Measurements from ENCODE around the gene C1QTNF3.

The C1QTNF3 gene

DNA sequence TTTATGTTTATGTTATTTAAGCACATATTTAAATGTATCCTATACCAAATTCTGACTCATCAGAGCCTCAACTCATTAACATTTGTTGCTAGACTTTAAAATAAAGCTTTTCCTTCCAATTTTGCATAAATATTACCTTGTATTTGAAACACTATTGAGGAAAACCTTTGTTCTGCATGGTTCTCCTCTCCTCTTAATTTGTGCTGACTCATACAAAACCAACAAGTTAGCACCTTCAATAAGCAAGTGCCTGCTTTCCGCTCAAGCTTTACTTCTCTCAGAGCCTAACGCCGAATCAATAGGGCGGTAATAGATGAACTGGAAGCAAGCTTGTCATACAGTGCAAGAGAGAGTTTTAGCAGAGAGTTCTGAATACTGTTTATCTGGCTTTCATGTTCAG, 43.0 kb downstream of the C1QTNF3 start:
- no peak for DNase-seq (ENCODE audit: low read depth, low spot score)

DNA sequence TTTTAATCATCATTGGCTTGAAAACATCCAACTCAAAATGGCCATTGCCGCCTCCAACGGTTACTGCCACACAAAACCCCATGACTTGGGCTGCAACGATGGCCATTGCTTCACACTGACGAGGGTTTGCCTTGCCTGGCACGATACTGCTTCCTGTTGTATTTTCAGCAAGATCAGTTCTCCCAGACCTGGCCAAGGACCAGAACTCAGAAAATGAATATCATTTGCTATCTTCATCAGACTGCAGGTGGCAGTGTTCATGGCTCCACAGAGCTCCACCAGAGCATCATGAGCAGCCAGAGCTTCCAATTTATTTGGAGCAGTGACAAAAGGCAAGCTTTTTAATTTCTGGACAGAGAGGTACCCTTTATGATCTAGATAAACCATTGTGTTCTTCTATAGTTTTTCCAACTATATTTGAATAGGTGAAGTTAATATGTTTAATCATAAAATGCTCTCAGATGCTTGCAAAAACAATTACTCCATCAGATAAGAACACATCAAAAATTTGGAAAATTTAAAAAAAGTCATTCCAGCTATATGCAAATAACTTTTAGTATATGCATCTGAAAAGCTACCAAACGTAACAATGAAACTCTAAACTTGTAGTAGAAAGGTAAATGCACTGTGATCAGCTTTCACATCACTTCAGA, 45.6 kb downstream of the C1QTNF3 start:
- peak; percentile 85 for DNase-seq (ENCODE audit: low read depth, low spot score)

DNA sequence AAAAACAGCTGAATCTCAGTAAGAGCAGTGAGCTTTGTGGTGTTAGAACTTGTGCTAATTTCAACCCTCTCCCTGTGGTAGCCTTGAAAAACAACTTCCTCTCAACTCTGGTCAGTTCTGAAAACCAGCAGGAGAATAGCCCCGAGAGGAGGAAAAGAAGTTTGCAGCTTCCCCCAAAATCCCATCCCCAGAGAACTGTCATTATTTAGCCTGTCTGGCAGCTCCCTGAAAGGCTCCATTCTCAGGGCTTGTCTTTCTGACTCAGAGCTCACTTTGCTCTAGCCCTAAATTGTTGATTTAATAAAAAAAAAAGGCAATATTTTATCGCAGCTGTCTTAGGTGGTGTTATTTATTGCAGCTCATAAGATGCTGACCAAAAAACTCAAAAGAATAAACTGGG, 47.1 kb downstream of the C1QTNF3 start:
- no peak for DNase-seq (ENCODE audit: low read depth, low spot score)

DNA sequence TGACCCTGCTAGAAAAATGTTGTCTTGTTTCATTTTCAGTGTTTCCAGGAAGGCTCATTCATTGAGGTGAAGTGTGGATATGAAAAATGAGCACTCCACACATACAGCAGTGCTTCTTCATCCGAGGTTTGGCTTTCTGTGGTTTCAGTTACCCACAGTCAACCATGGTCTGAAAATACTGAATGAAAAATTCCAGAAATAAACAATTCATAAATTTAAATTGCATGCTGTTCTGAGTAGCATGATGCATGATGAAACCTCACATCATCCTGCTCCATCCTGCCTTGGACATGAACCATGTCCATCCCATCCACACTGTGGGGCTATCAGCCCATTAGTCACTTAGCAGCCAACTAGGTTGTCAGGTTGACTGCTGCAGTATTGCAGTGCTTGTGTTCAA, 48.2 kb downstream of the C1QTNF3 start:
- DNase-seq (ENCODE audit: low read depth, low spot score) = peak; percentile 19

DNA sequence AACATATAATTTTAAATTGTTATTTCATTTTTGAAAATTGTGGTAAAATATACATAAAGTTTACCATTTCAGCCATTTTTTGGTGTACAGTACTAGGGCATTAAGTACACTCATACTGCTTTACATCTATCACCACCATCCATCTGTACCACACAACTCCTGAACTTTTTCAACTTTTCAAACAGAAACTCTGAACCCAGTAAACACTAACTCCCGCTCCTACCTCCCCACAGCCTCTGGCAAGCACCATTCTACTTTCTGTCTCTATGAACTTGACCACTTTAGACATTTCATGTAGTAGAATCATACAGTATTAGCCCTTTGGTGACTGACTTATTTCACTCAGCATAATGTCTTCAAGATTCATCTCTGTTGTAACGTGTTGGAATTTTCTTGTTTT, 50.1 kb downstream of the C1QTNF3 start:
- DNase-seq (ENCODE audit: low read depth, low spot score) = no peak

DNA sequence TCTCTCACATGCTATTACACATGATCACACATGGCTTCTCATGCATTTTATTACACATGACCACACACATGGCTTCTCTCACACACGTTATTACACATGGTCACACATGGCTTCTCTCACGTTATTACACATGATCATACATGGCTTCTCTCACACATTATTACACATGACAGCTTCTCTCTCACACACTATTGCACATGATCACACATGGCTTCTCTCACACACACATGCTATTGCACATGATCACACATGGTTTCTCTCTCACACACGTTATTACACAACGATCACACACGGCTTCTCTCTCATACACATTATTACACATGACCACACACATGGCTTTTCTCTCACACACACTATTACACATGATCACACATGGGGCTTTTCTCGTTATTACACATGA, 57.6 kb downstream of the C1QTNF3 start:
- DNase-seq (ENCODE audit: low read depth, low spot score) = no peak

DNA sequence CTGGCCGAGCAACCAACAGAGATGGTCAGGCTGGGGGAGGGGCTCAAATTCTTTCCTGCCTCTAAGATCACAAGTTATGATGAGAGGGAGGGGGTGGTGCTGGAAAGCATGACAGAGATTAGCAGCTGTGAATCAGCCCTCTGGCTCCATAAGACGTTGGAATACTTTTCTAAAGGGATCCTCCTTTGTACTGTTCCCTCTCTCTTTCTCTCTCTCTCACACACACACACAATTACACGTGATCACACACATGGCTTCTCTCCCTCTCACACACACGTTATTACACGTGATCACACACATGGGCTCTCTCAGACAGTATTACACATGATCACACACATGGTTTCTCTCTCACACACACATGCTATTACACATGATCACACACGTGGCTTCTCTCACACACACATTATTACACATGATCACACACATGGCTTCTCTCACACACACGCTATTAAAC, 58.3 kb downstream of the C1QTNF3 start, which contains the start of gene SLC45A2:
TSS of gene SLC45A2 (minus strand) at position 23 of the 454 bp plus-strand sequence. CDS start 110 bp downstream, outside the sequence.
- DNase-seq (ENCODE audit: low read depth, low spot score) = peak; percentile 39

DNA sequence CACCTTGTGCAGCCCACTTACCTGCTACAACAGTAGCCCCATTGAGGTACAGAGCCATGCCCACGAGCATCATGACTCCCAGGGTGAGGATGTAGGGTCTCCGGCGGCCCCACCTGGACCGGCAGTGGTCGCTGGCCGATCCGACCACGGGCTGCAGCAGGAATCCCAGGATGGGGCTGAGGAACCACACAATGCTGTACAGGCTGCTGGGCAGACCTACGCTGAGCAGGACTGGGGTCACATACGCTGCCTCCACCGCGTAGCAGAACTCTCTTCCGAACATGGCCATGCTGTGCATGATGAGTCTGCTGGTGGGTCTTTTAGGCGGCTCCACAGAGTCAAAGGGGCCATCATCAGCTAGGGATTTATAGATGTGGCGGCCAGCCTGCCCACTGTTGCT, 58.8 kb downstream of the C1QTNF3 start:
- DNase-seq (ENCODE audit: low read depth, low spot score) = no peak

DNA sequence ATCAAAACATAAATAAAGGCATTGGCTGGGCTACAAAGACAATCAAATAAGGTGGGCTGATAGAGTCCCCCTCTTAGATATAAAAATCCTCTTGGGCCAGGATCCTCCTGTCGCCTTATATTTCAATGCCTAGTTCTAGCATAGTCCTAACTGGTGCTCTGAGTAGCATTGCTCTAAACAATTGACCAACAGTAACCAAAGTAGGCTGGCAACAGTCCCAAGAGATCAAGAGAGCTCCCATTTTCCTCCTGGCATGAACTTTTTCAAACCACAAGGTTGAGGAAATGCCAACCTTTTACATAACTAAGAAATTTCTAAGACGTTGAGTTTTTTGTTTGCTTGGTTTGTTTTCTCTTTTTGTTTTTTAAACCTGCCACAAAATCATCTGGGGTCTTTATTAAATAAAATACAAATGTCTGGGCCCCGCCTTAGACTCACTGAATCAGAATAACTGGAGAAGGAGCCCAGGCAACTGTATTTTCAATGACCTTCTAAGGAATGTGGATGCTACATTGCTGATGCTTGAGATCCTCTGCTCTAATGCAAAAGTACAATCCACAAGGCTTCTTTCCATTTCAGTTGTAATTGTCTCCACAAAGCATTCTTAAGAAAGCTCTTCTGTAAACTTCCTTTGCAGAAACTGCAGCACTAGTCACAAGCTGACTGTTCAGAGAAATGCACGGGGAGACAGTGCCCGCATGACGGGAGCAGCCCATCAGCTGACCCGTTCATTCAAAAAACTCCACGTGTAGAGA, 61.4 kb downstream of the C1QTNF3 start:
- DNase-seq (ENCODE audit: low read depth, low spot score) = peak; percentile 74

DNA sequence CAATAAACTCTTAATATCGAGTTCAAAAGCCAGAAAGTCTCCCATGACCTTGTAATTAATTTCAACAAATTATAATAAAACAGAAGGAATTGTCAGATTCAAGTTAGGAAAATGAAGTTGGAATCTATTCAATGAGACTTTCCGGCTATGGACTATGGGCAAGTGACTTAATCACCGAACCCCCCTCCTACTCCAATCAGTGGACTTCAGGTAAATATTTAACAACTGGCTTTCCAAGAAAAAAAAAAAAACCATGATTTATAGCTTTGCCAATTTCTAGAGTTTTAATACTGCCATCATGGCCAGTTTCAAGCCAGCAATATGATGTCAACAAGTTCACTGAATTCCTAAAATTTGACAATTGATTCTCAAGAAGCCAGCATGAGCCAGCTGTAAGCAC, 63.0 kb downstream of the C1QTNF3 start:
- no peak for DNase-seq (ENCODE audit: low read depth, low spot score)

DNA sequence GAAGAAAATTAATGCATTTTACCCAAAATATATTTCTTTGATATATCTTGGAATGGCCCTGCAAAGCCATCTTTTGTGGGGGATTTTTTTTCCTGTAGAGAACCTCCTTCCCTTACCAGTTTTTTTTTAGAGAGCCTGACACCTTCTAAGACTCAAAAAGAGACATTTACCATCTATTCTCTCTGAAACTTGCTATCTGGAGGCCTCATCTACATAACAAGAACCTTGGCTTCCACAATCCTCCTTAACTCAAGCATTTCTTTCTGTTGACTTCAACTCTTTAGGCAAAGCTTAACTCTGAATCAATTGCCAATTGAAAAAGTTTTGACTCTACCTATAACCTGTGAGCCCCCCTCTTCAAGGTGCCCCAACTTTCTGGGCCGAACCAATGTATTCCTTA, 64.7 kb downstream of the C1QTNF3 start:
- no peak for DNase-seq (ENCODE audit: low read depth, low spot score)

DNA sequence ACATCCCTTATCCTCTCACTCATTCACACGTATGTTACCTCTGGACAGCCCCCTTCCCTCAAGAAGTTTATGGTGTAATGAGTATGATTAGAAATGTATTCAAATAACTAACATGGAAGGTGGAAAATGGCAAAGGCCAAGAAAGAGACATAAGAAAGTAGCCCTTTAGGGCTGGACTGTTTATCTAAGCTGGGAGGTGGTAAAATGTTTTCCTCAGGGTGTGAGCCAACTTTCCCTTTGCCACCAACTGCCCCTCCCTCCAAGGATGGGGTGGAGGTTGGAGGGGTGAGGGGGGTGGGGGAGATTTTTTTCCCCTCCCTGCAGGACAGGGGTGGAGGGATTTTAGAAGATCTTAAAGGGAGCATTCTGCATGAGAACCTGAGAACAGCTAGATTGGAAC, 66.7 kb downstream of the C1QTNF3 start:
- no peak for DNase-seq (ENCODE audit: low read depth, low spot score)

DNA sequence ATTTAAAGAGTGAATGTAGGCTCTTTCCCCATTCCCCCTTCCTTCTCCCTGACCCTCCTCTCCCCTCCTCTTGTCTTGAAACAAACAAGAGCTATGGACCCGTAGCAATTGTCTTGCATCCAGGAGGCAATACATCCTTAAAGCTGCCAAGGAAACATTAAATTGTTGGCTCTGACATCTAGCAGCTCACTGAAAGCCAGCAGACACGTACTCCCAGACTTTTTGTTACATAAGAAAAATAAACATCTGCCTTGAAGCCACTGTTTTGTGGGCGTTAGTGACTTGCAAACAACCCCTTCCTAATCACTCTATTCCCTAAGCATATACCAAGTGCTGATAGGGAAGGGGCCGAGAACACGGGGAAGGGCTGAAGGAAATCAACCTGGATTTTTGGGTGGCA, 67.2 kb downstream of the C1QTNF3 start:
- DNase-seq (ENCODE audit: low read depth, low spot score) = peak; percentile 23

DNA sequence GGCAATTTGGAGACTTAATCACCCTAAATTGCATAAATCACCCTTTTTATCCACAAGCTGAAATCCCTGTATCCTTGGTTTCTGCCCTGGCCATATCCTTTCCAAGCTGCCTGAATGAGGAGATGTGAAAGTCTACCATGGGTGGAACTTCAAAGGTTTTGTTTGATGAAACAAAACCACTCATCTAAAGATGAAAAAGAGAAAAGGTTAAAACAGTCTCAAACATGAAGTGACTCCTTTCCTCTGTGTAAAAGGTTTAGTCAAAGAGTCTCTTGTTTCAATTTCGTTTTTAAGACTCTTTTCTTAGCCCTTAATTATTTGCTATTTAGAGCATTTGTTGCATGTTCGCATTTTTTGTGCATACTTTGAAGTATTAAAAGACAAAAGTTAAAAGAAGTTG, 69.7 kb downstream of the C1QTNF3 start:
- no peak for DNase-seq (ENCODE audit: low read depth, low spot score)

DNA sequence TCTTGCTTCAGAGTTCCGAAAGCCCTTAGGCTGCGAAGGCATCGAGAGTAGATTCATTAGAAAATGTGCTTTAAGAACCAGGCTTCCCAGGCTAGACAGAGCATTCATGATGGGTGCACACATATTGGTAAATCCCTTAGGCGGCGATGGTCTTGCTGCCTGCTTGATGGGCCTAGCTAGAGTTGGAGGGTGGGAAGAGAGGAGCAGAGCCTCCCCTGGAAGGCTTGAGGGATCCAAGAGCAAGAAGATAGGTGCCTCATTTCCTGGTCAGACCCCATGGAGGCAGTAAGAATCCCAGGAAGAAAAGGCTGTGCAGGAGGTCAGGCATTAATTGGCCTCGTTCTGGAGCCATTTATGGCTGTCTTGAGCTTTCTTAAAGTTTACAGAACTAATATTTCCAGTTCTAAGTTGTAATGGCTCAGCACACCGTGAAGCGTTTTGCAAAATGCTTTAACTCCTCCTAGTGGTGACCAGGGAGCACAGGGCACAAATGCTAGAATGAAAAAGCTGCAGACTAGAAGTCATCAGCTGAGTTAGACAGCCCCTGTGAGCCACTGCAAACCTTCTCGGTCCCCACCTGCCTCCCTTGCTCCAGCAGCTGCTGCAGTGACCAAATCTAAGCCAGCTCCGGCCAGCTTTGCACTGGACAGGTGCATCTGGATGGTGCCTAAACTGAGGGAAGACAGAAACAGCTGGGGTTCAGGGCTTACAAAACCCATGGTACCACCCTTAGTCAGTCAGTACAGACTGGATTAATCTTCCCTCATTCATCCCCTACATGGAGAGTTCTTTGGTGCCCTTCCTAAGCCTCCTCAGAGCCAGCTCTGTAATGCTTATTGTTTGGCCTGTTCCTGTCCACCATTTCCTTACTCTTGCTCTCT, 73.2 kb downstream of the C1QTNF3 start:
- peak; percentile 67 for DNase-seq (ENCODE audit: low read depth, low spot score)

DNA sequence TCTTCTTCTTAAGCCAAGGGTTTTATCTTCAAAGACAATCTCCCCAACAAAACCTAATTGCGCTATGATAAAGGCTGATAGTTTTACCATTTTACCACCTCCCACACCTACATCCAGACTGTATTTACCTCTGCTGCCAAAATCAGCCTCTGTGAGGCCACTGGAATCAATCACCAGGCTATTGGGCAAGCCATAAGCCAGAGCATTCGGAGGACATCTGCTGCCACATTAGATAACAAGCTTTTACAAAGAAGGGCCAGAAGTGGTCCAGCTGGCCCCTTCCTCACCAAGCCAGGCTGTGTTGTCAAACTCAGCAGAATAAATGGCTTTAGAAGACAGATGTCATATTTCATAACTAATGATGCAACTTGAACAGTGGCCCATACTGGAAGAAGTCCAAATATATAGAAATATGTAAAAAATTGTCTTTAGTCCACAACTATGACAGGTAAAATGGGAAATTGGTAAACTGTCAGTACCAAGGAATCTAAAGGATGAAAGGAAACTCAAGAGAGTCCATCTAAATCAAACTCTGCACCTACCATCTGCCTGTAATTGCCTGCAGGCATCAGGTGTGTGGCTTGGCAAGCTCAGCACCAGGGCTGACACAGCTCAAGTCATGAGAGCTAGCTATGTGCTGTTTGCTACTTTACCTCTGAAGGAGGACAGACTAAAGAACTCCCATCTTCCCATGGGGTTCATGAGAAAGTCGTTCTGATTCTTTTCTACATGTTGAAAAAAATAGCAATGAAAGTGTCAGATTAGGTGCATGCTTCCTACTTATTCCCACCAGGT, 74.6 kb downstream of the C1QTNF3 start:
- DNase-seq (ENCODE audit: low read depth, low spot score) = no peak

All from astrocyte of the hippocampus (primary cell).